H1 (cell line): Measurements from ENCODE around the gene MOB2. TPM values are rescaled to one million over a fixed set of nuclear protein-coding genes. Genes with fewer than 3 reads are reported as not detected.

Source experiments
- CHD1 ChIP-seq: IDR thresholded peaks from 2 replicates; pipeline ENCODE4 v1.6.1; 2012; ENCODE audit warnings: low read depth, low read length, improper control_type of control experiment
- NRF1 ChIP-seq: IDR thresholded peaks from 2 replicates; pipeline ENCODE4 v1.6.1; 2011; ENCODE audit warnings: mild to moderate bottlenecking, low read depth, low read length, improper control_type of control experiment
- RXRA ChIP-seq: IDR thresholded peaks from 2 replicates; pipeline ENCODE4 v1.6.1; 2011; ENCODE audit warnings: low read depth, mild to moderate bottlenecking, low read length, moderate library complexity; ENCODE audit not compliant: insufficient read depth
- TAF7 ChIP-seq: optimal IDR thresholded peaks from 2 replicates; pipeline ENCODE3; 2011; ENCODE audit warnings: low read depth, mild to moderate bottlenecking, inconsistent platforms, low read length, moderate library complexity, borderline replicate concordance
- polyA plus RNA-seq, 7 experiments: library from polyadenylated mRNA; depleted of rRNA in 3 of 7; stranded (reverse) in 5 of 7; unstranded in 2 of 7; fragments of >200 nt in 5 of 7; fragments of 200-250 nt in 2 of 7; gene quantifications; 1 replicate in 5 of 7; 2 replicates in 1 of 7; 4 replicates in 1 of 7; pipeline versions ENCODE4 v1.2.1 to v1.2.3, GENCODE V29; 2011 to 2013; ENCODE audit warnings: missing spikeins in 2 of 7, mixed read lengths in 2 of 7
- total RNA-seq: library from RNA; stranded (reverse); fragmentation: NEBNext Ultra II Directional; extraction: Animal tissue kit (Norgen Biotek cat#: 25700); gene quantifications from 2 replicates; pipeline ENCODE4 v1.2.1, GENCODE V29; 2021

Gene MOB2
- total and polyA plus RNA-seq, 2 of the 8 experiments (the other 6 are each of a cell fraction or from before 2014, with no cell fraction given), result 18.6 to 28.2 TPM

GRCh38 chr11:1433977-1434640 is 52.5 kb downstream of the MOB2 start (continued):
- TF ChIP-seq TAF7 (no peak), NRF1 (no peak), RXRA (no peak), CHD1 (no peak)
